BJ (cell line): ENCODE data around the gene NXPE3. TPM values are rescaled to one million over a fixed set of nuclear protein-coding genes. Genes with fewer than 3 reads are reported as not detected.

Experiments used
- CTCF ChIA-PET: fragments of 350-600 bp; formaldehyde crosslinking; extraction: SDS; loops from one replicate; lab custom pipeline; 2021; ENCODE audit warnings: antibody characterized with exemption, inconsistent platforms; lab: Yijun Ruan, JAX
- POLR2A ChIA-PET: fragments of 300-600 bp; sonication (Branson Sonifier 250); formaldehyde crosslinking; extraction: SDS; loops from one replicate; lab custom pipeline; 2021; ENCODE audit warnings: antibody characterized with exemption; lab: Charles Lee
- DNase-seq: peaks from one replicate; pipeline ENCODE4 v3.0.0-alpha.2; 2011; ENCODE audit warnings: low read depth
- H3K27me3 ChIP-seq: 2 replicates; pipeline ENCODE4 v1.6.0; 2011; ENCODE audit warnings: low read length; ENCODE audit not compliant: control insufficient read depth, insufficient read depth
- H3K36me3 ChIP-seq: 2 replicates; pipeline ENCODE4 v1.5.1; 2011; ENCODE audit warnings: low read length; ENCODE audit not compliant: control insufficient read depth, insufficient read depth
- H3K4me3 ChIP-seq: 2 replicates; pipeline ENCODE4 v1.5.1; 2011; ENCODE audit warnings: low read depth, mild to moderate bottlenecking, control low read depth, low read length
- polyA plus RNA-seq: library from polyadenylated mRNA; depleted of rRNA; stranded (reverse); fragments of >200 nt; gene quantifications from 2 replicates; pipeline ENCODE4 v1.2.3, GENCODE V29; 2011
- TF ChIP-seq, protein P1 (sequence below): IDR thresholded peaks from 2 replicates; pipeline ENCODE4 v1.5.1; 2011; ENCODE audit warnings: low read depth, mild to moderate bottlenecking, control low read depth, inconsistent platforms, low read length, moderate library complexity; ENCODE audit not compliant: insufficient read depth

NXPE3 gene
- polyA plus RNA-seq, 1 experiment = 30.3 TPM

DNA sequence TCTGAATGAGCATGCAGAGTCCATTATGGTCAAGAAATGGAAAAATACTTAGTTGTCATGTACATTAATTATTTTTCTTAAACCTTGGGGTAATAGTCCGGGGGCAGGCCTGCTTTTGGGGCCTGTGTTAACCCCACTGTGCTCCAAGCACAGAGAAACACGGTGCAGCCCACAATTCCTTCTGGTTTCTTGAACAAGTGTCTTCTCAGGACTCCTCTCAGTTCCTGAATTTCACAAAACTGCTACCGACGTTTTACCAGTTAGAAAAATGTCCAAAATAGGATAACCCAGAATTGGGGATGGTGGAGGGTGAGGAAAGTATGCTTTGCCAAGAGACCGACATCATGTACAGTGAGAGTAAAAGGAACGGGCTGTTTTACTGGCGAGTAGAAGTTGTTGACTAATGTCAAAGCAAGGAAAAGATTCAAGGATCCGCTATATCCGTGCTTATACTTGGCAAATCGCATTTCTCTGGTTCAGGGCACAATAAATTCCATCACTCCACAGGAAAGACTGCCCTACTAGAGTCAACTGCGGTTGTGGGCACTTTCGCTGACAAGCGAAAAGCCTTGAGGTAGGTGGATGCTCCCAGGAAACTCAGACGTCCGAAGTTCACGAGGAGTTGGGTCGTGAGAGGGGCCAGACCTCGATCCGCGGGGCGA is 495 bp upstream of the NXPE3 start:
- peak overlapping the region; percentile 75 for H3K4me3 ChIP-seq
- no peaks in the 10 kb centered on the region for H3K27me3 ChIP-seq
- H3K36me3 ChIP-seq = peaks cover 4% of the 10 kb centered on the region
- no peak for DNase-seq
- POLR2A ChIA-PET = no interaction called here
- CTCF ChIA-PET = interaction anchor here (1.2 to 2.3 kb wide), 3 partner anchors 15 to 71 kb away, joined by 4 to 8 read pairs (median 8); no protein-coding TSS in a partner anchor
- TF ChIP-seq, protein P1, sequence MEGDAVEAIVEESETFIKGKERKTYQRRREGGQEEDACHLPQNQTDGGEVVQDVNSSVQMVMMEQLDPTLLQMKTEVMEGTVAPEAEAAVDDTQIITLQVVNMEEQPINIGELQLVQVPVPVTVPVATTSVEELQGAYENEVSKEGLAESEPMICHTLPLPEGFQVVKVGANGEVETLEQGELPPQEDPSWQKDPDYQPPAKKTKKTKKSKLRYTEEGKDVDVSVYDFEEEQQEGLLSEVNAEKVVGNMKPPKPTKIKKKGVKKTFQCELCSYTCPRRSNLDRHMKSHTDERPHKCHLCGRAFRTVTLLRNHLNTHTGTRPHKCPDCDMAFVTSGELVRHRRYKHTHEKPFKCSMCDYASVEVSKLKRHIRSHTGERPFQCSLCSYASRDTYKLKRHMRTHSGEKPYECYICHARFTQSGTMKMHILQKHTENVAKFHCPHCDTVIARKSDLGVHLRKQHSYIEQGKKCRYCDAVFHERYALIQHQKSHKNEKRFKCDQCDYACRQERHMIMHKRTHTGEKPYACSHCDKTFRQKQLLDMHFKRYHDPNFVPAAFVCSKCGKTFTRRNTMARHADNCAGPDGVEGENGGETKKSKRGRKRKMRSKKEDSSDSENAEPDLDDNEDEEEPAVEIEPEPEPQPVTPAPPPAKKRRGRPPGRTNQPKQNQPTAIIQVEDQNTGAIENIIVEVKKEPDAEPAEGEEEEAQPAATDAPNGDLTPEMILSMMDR = no peak

DNA sequence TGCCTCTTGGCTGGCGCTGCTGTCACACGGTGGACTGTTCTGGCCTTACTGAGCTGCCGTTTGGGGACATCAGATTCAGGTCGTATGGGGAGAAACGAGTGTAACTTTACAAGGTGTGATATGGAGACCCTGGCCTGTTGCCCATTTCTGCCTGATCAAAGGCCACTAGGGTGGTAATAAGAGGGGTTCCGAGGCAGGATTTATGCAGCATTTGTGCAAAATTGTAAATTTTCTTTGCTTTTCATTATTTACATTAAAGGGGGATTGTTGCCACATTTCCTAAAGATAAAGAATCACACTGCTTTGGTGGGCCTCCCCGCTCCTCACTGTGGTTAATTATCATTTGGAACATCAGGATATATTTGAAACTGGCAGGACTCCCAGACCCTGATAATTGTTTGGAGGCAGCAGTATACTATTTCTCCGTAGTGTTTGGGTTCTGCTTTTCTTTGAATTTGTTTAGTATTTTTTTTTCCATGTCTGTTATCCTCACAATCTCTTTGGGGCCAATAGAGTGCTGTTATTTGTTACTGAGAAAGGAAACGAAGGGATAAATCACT is 891 bp downstream of the NXPE3 start:
- peak overlapping the region; percentile 75 for H3K4me3 ChIP-seq
- DNase-seq = no peak
- peaks cover 16% of the 10 kb centered on the region for H3K36me3 ChIP-seq
- ChIA-PET POLR2A (no interaction called here), CTCF (interaction anchor here (0.9 to 2.3 kb wide), 3 partner anchors 17 to 449 kb away, joined by 3 to 8 read pairs (median 8); no protein-coding TSS in a partner anchor)
- no peaks in the 10 kb centered on the region for H3K27me3 ChIP-seq
- TF ChIP-seq, protein P1 = no peak

DNA sequence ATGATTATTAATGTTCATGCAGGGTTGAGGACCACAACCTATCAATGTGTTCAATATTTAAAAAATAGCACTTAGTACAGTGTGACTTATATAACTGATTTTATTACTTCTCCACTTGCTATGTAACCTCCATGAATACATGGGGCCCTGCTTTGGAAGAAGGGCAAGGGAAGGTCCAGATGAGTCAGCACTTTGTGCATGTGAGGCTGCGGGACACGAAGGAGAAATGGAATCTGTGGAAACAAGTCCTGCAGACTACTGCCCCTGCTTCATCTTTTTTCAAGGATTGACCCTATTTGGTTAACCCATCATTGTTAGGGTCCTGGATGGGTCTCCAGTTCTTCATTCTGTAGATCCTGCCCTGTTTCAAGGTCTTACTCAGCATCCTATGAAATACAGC is 1.6 kb downstream of the NXPE3 start:
- DNase-seq = peak; percentile 48
- TF ChIP-seq, protein P1 = no peak
- Histone ChIP-seq H3K27me3 (no peaks in the 10 kb centered on the region), H3K36me3 (peaks cover 19% of the 10 kb centered on the region), H3K4me3 (peak overlapping the region; percentile 75)
- ChIA-PET POLR2A (no interaction called here), CTCF (interaction anchor here (2.3 kb wide), 1 partner anchor 22 kb away, joined by 8 read pairs; no protein-coding TSS in a partner anchor)

DNA sequence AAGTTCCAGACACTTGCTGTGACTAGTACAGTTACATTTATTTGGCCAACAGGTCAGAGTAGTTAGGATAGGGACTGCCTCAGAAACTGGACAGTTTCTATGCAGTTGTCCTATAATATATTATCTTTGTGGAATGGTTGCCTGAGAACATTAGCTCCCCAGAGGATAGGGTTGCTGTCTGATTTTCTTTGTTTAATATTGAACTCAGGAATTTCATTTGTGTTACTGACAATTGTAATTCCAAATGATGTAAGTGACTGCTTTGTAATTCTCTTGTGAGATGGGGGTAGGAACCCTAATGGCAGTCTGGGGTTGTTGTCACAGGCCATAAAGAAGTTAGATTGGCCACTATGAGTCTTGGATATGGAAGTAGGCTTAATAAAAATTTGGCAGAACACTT is 2.2 kb downstream of the NXPE3 start:
- ChIA-PET CTCF (interaction anchor here (1.0 kb wide), 1 partner anchor 21 kb away, joined by 3 read pairs; no protein-coding TSS in a partner anchor), POLR2A (no interaction called here)
- Histone ChIP-seq H3K4me3 (0 out of 2 replicates have a peak overlapping the region, but pooled peaks have one; percentile 22), H3K27me3 (no peaks in the 10 kb centered on the region), H3K36me3 (peaks cover 21% of the 10 kb centered on the region)
- DNase-seq = no peak
- TF ChIP-seq, protein P1 = no peak

DNA sequence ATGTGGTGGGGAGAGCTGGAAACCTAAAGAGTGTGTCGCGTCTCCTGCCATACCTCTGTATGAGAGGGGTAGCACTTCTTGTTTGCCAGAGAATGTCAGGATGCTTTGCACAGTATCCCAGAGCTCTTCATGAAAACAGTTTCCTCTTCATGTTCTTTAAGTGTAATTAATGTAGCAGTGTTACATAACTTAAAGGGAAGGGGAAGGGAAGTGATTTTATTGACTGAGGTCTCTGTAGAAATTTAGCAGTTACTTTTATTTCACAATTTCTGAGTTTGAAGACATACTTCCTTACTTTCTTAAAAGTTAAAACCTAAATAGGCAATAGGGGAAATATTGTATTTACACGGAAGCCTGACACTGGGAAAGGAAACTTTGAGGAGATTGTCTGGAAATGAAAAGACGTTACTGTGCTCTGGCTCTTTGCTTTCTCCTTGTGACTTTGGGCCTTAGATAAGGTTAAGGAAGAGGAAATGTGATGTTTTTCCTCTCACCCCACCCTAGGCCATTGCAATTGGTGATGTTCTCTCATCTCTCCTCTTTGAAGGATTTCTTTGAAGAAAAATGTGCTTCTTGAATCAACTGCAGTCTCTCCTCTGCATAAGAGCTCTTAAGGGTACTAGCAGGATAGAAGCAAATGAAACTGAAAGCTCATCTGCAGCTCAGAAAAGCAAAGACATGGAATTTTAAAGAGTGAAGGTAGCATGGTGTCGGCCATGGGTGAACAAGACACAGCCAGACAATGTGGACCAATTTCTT is 6.0 kb downstream of the NXPE3 start:
- POLR2A ChIA-PET = no interaction called here
- H3K27me3 ChIP-seq = no peaks in the 10 kb centered on the region
- H3K4me3 ChIP-seq = no peak overlapping the region
- no peak for DNase-seq
- TF ChIP-seq, protein P1 = no peak
- peaks cover 23% of the 10 kb centered on the region for H3K36me3 ChIP-seq
- CTCF ChIA-PET = interaction anchor here (2.3 kb wide), 1 partner anchor 17 kb away, joined by 7 read pairs; no protein-coding TSS in a partner anchor
